OCI-LY1 (cell line): ENCODE results near the gene KIF16B.

Experiments used
- H2AFZ ChIP-seq: fragments of 200-600 bp; sonication (generic), shearing (Covaris generic); 2 replicates; pipeline ENCODE4 v1.6.0; 2014; ENCODE audit warnings: antibody characterized with exemption, mild to moderate bottlenecking, low read length
- H3F3A ChIP-seq: fragments of 200-600 bp; sonication (generic), shearing (Covaris generic); 2 replicates; pipeline ENCODE4 v1.6.0; 2014; ENCODE audit warnings: mild to moderate bottlenecking, antibody characterized with exemption, low read length, moderate library complexity; ENCODE audit not compliant: insufficient read depth
- H3K27ac ChIP-seq: fragments of 200-600 bp; sonication (generic); 2 replicates; pipeline ENCODE4 v1.5.1; 2014; ENCODE audit warnings: low read length, mixed run types, mild to moderate bottlenecking, low read depth; ENCODE audit not compliant: poor library complexity, severe bottlenecking
- H3K27me3 ChIP-seq: fragments of 200-600 bp; sonication (generic); 2 replicates; pipeline ENCODE4 v1.6.0; 2014; ENCODE audit warnings: antibody characterized with exemption, mild to moderate bottlenecking, low read length, moderate library complexity; ENCODE audit not compliant: insufficient read depth
- H3K36me3 ChIP-seq: fragments of 200-600 bp; sonication (generic); 2 replicates; pipeline ENCODE4 v1.6.1; 2014; ENCODE audit warnings: mild to moderate bottlenecking, antibody characterized with exemption, low read length, moderate library complexity, mixed read lengths; ENCODE audit not compliant: insufficient read depth
- H3K4me1 ChIP-seq: fragments of 200-600 bp; sonication (generic); 2 replicates; pipeline ENCODE4 v1.5.1; 2014; ENCODE audit warnings: mild to moderate bottlenecking, low read length, moderate library complexity; ENCODE audit not compliant: insufficient read depth, severe bottlenecking
- H3K4me2 ChIP-seq: fragments of 200-600 bp; sonication (generic), shearing (Covaris generic); 2 replicates; pipeline ENCODE4 v1.6.1; 2014; ENCODE audit warnings: low read length
- H3K4me3 ChIP-seq: fragments of 200-600 bp; sonication (generic); 2 replicates; pipeline ENCODE4 v1.5.1; 2014; ENCODE audit warnings: low read length, low read depth, mild to moderate bottlenecking, mixed read lengths; ENCODE audit not compliant: poor library complexity, severe bottlenecking
- H3K79me2 ChIP-seq: fragments of 200-600 bp; shearing (Covaris generic); 2 replicates; pipeline ENCODE4 v1.6.1; 2016; ENCODE audit warnings: mixed run types, low read length, mixed read lengths; ENCODE audit not compliant: insufficient read depth
- H3K9ac ChIP-seq: fragments of 200-600 bp; sonication (generic), shearing (Covaris generic); 2 replicates; pipeline ENCODE4 v1.6.1; 2014; ENCODE audit warnings: mild to moderate bottlenecking, low read length, mixed read lengths
- H3K9me2 ChIP-seq: fragments of 200-600 bp; sonication (generic), shearing (Covaris generic); 2 replicates; pipeline ENCODE4 v1.6.1; 2014; ENCODE audit warnings: low read depth, mild to moderate bottlenecking, low read length, mixed read lengths
- H3K9me3 ChIP-seq: fragments of 200-600 bp; shearing (Covaris generic); 2 replicates; pipeline ENCODE4 v1.6.1; 2014; ENCODE audit warnings: low read length, mixed read lengths
- H4K20me1 ChIP-seq: fragments of 200-600 bp; sonication (generic), shearing (Covaris generic); 2 replicates; pipeline ENCODE4 v1.6.0; 2016; ENCODE audit warnings: mild to moderate bottlenecking, low read length; ENCODE audit not compliant: insufficient read depth
- EZH2 ChIP-seq: fragments of 200-600 bp; sonication (generic), shearing (Covaris generic); IDR thresholded peaks from 2 replicates; pipeline ENCODE4 v1.8.0; 2017; ENCODE audit warnings: borderline replicate concordance, mixed run types, mild to moderate bottlenecking, antibody characterized with exemption, low read length, moderate library complexity, mixed read lengths
- TF ChIP-seq, protein P1 (sequence below): fragments of 200-600 bp; sonication (generic), shearing (Covaris generic); IDR thresholded peaks from 2 replicates; pipeline ENCODE4 v1.5.1; 2017; ENCODE audit warnings: mild to moderate bottlenecking, antibody characterized with exemption, low read length, moderate library complexity, mixed read lengths

KIF16B gene

DNA sequence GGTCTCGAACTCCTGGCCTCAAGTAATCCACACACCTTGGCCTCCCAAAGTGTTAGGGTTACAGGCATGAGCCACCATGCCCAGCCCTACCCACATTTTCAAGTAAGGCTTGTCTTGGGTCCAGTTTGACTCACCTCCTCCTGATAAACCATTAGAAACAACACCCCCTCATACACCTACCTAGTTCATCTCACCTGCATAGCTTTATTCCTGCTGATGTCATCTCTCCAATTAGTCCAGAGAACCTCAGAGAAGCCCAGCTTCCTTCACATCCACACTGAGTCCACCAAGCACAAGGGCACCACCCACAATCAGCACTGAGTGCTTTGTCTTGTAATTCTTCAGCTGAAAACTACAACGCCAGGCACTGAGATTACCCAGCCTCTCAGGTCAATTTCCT, 35.3 kb downstream of the KIF16B start:
- Histone ChIP-seq H2AFZ (no peak overlapping the region), H3K9me3 (no peaks in the 10 kb centered on the region), H3K9ac (no peak overlapping the region), H3K9me2 (no peaks in the 10 kb centered on the region), H3K27ac (no peak overlapping the region), H3K36me3 (no peaks in the 10 kb centered on the region), H3F3A (no peaks in the 10 kb centered on the region), H3K4me2 (no peak overlapping the region), H3K4me1 (no peaks in the 10 kb centered on the region), H3K4me3 (no peak overlapping the region), H4K20me1 (no peaks in the 10 kb centered on the region), H3K79me2 (no peaks in the 10 kb centered on the region), H3K27me3 (no peaks in the 10 kb centered on the region)
- TF ChIP-seq EZH2: no peak
- TF ChIP-seq, protein P1, sequence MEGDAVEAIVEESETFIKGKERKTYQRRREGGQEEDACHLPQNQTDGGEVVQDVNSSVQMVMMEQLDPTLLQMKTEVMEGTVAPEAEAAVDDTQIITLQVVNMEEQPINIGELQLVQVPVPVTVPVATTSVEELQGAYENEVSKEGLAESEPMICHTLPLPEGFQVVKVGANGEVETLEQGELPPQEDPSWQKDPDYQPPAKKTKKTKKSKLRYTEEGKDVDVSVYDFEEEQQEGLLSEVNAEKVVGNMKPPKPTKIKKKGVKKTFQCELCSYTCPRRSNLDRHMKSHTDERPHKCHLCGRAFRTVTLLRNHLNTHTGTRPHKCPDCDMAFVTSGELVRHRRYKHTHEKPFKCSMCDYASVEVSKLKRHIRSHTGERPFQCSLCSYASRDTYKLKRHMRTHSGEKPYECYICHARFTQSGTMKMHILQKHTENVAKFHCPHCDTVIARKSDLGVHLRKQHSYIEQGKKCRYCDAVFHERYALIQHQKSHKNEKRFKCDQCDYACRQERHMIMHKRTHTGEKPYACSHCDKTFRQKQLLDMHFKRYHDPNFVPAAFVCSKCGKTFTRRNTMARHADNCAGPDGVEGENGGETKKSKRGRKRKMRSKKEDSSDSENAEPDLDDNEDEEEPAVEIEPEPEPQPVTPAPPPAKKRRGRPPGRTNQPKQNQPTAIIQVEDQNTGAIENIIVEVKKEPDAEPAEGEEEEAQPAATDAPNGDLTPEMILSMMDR: no peak

DNA sequence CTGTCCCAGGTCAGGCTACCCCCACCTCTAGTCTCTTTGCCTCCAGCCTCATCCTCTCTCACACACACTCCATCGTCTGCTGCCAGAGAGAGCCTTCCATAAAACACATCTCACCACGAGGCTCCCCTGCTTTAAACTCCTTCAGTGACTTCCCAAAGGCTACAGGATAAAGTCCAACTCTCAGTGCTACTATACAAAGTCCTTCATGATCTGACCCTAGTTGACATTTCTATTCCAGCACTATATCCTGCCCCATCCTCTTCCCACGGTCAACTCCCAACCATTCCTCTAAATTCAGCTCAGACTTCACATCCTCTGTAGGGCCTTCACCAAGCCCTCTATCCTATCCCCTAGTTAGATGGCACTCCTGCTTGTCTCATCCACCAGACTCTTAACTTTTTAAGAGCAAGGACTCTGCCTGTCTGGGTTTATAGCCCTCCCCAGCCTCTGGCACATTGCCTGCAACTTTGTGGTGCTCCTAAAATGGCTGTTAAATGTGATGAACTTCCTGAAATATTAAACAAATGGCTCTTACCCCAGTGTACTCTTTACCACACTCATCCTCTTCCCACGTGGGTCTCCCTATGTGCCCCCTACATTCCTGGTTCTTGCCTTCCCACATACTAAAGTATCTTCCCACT, 36.1 kb downstream of the KIF16B start:
- H3K79me2 ChIP-seq: no peaks in the 10 kb centered on the region
- TF ChIP-seq, protein P1: no peak
- TF ChIP-seq EZH2: no peak
- no peaks in the 10 kb centered on the region for H3K27me3 ChIP-seq
- H3F3A ChIP-seq: no peaks in the 10 kb centered on the region
- no peaks in the 10 kb centered on the region for H3K4me1 ChIP-seq
- no peaks in the 10 kb centered on the region for H3K9me2 ChIP-seq
- no peaks in the 10 kb centered on the region for H3K36me3 ChIP-seq
- no peak overlapping the region for H3K9ac ChIP-seq
- no peaks in the 10 kb centered on the region for H3K9me3 ChIP-seq
- H2AFZ ChIP-seq: no peak overlapping the region
- H3K27ac ChIP-seq: no peak overlapping the region
- no peak overlapping the region for H3K4me3 ChIP-seq
- no peaks in the 10 kb centered on the region for H4K20me1 ChIP-seq
- no peak overlapping the region for H3K4me2 ChIP-seq

DNA sequence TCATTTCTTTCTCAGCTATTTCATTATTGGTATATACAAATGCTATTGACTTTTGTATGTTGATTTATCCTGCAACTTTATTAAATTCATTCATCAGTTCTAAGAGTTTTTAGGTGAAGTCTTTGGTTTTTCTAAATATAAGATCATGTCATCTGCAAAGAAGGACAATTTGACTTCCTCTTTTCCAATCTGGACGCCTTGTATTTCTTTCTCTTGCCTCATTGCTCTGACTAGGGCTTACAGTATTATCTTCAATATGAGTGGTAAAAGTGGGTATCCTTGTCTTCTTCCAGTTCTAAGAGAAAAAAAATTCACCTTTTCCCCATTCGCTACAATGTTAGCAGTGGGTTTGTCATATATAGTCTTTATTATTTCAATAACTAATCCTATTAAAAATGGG, 38.0 kb downstream of the KIF16B start:
- no peaks in the 10 kb centered on the region for H3K9me2 ChIP-seq
- H3K4me3 ChIP-seq: no peak overlapping the region
- no peak overlapping the region for H3K9ac ChIP-seq
- H4K20me1 ChIP-seq: no peaks in the 10 kb centered on the region
- no peak overlapping the region for H3K4me2 ChIP-seq
- no peak overlapping the region for H2AFZ ChIP-seq
- no peaks in the 10 kb centered on the region for H3F3A ChIP-seq
- H3K27me3 ChIP-seq: no peaks in the 10 kb centered on the region
- no peaks in the 10 kb centered on the region for H3K4me1 ChIP-seq
- no peak overlapping the region for H3K27ac ChIP-seq
- TF ChIP-seq, protein P1: no peak
- no peak for TF ChIP-seq EZH2
- H3K36me3 ChIP-seq: no peaks in the 10 kb centered on the region
- H3K79me2 ChIP-seq: no peaks in the 10 kb centered on the region
- H3K9me3 ChIP-seq: no peaks in the 10 kb centered on the region
